Fibroblast of gingiva (primary cell): ENCODE results near the gene WWOX.

ENCODE experiments used
- DNase-seq: peaks from one replicate; pipeline ENCODE4 v3.0.0-alpha.2; 2011; ENCODE audit warnings: low read depth

WWOX gene

GRCh38 chr16:79069121-79069520 is 969.7 kb downstream of the WWOX start:
- DNase-seq: no peak

- no peak for DNase-seq
These were observed 970.2 kb downstream of the WWOX start for GRCh38 chr16:79069633-79070032.

DNA sequence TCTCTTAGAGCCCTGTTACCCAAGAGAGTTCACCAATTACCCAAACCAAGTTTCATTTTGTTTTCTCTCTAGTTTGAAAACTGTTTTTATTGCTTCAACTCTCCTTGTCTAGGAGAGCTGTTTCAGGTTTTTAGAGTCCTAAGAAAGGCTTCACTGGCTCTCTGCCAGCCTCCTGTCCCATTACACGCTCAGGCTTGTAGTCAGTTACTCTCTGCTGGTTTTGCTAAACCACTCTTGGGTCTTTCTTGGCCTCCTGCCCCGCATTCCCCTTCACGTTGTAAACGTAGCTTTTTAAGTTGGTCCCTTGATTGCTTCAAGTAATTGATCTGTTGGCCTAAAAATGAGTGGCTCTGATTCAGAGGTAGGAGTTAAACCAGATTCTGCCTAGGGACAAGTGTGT is 972.0 kb downstream of the WWOX start:
- DNase-seq: no peak

DNA sequence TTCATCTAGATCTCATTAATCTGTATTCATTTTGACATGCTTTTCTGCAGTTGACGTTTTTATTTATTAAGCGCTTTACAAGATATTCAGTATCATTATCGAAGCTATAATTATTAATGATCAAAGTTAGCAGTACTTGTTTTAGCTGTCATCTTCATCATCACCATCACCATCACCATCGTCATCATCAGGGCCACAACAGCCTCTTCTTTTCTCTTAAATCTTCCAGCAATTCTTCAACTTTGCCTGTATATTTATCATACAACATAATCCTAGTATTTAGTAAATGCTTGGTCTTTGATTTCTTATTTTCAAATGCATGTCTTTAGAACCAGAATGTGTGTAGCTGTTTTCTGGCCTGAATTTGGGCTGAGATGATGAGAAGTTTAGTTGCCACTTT is 973.1 kb downstream of the WWOX start:
- DNase-seq: no peak

- DNase-seq: no peak
These were observed 974.1 kb downstream of the WWOX start for GRCh38 chr16:79073566-79073965.

- no peak for DNase-seq
These were observed 975.1 kb downstream of the WWOX start for GRCh38 chr16:79074541-79074940.

DNA sequence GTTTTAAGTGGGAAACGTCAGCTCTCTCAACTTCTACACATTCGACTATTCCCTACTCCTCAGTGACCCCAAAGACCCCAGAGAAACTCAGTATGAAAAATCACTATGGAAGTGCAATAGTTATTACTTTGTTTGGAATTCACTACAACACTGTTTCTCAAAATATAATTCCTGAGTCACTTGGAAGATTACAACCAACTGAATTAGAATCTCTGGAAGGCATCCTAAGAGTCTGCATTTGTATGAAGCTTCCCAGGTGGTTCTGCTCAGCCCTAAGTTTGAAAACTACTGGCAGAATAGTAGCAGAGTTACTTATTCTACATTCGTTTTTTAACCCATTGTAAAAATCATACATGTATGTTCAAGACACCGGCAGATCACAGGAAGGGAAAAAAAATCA is 975.5 kb downstream of the WWOX start:
- no peak for DNase-seq

DNA sequence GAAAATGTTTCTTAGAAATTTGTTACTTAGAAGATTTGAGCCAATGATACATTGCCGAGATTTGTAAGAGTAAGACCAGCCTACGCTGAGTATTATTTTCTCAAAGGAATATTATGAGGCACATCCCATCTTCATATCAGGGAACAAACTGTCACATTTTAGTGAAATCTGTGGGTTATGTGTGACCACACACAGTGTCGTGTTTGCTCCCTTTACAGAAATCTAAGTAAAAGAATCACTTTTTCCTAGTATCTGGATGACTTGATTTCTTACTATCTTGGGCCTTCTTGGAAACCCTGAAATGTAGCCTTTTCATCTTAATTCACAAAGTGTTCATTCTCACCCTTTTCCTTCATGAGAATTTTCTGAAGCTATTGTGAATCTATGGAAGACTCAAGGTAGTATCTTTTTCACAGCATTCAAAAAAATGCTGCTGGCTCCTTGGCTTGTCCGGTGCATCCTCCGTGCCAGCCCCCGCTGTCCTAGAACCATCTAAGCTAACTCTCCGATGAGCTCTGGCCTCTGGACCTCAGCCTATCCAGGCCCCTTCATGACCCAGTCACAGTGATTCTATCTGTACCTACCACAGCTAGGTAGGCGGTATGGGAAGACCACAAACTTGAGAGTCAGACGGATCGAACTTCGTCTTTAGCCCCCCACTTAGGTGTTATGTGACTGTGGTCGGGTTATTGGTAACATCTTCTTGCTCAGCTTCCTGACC is 976.8 kb downstream of the WWOX start:
- DNase-seq: no peak

DNA sequence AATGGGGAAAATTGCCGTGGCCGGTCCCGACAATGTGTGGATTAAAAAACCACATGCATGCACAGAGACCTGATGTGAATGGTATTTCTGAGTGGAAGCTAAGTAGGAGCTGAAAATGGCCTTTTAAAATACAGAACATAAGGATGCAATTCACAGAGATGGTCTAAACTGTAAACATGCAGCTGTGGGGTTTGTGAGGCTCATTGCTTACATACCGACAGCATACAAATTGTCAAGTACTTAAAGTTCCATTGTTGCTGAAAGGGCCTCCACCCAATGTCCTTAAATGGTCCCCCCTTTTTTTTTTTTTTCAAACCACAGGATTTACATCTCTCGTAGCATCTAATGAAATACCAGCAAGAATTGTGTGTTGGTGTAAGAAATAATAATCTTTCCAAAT is 977.9 kb downstream of the WWOX start:
- DNase-seq: no peak

GRCh38 chr16:79079656-79080420 is 980.4 kb downstream of the WWOX start:
- DNase-seq: no peak

- DNase-seq: no peak
These were observed 982.0 kb downstream of the WWOX start for GRCh38 chr16:79081297-79082066.

DNA sequence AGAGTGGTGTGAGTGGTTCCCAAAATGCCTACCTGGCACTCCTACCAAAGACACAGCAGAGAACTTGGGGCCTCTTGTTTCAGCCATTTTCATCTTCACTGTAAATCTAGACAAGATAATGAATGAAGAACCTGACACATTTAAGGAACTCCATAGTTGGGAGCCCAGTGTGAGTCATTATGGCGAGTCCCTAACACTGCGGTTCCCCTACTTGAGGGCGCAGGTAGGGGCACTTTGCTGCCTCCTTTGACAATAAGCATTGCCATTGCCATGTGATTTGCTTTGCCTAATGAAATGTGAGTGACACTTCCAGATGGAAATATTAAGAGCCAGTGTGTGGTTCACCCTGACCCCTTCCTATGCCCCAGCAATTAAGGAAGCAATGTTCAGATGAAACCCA is 983.5 kb downstream of the WWOX start:
- no peak for DNase-seq

- no peak for DNase-seq
These were observed 984.2 kb downstream of the WWOX start for GRCh38 chr16:79083508-79084299.

DNA sequence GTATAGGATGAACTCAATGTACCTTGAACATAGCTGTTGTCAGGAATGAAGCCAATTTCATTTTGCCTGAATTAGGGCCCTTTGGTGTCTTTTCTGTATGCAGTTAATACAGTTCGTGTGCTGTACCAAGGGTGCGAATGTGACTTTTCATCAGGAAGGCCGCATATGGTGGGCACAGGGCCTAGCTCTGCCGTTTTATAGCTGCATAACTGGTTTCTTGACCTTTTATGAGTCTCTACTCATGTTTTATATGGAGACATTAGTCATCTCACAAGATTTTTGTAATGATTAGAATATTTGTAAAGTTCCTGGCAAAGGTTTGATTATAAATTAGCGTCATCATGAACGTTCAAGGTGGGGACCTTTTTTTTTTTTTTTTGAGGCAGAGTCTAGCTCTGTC is 989.5 kb downstream of the WWOX start:
- DNase-seq: no peak

- no peak for DNase-seq
These were observed 990.4 kb downstream of the WWOX start for GRCh38 chr16:79089735-79090284.

- DNase-seq: no peak
These were observed 991.5 kb downstream of the WWOX start for GRCh38 chr16:79090966-79091365.

DNA sequence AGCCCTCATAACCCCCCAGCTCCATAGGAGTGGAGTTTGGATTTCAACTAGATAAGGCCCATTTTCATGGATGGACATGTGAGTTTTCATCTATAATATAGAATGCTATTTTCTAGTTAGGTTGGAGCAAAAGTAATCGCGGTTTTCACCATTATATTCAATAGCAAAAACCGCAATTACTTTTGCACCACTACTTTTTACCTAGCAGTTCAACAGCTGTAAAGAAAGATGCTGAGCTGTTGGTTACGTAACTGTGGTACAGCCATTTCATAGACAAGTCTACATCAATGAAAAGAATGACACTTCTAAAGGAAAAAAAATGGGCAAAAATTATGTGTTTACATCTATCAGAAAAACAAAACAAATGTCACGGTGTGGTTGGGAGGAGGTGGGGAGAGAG is 993.4 kb downstream of the WWOX start:
- DNase-seq: no peak

DNA sequence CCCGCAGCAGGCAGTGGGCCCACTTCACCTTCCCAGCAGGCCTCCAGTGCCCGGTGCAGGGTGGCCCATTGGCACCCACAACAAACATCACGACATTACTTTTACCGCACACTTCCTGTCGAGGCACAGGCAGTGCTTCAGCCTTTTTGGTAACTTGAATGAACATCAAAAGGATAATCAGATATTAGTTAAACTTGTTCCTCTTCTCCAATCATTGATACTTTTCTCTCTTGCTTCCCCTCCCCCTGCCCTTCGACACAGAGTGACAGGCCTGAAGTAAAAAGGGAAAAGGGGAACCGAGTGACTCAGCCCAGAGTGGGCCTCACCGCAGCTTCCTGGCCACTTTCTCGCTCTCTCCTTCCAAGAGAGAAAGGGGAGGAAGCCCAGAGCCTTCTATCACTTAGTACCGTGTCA is 994.1 kb downstream of the WWOX start:
- DNase-seq: no peak

DNA sequence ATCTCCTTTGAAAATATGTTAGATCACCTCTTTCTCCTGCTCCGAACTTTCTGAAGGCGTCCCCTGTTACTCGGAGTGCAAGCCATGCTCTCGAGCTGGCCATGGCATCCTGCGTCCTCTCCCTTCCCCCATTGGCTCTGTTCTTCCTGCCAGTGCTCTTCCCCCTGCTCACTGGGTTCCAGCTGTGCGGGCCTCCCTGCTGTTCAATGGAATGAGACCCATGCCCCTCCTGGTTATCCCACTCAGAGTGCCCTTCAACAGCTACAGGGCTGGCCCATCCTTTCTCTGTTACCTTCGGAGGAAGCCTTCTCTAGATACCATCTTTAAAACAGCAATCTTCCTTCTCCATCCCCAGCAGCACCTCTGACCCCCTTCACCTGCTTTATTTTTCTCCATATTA is 996.8 kb downstream of the WWOX start:
- no peak for DNase-seq

DNA sequence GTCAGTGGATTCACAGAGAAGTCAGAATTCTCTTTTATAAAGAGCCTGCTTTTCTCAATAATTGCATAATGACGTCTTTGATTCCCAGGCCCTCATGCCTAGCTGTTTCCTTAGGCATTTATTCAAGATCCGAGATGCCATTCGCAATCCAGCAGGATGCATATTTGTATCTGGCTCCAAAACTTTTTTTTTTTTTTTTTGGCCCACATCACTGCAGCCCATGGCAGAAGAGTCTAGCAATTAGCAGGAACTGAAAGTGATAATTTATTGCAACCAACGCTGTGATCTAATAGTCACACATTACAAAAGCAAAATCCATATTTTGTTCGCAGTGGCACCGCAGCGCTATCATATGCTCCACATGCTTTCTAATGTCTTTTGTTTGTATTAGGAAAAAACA is 997.7 kb downstream of the WWOX start:
- no peak for DNase-seq

- no peak for DNase-seq
These were observed 998.3 kb downstream of the WWOX start for GRCh38 chr16:79097771-79098170.

- DNase-seq: no peak
These were observed 999.5 kb downstream of the WWOX start for GRCh38 chr16:79098907-79099306.
